ENCODE results near the gene PA2G4.
"Not testable (repeated sequence)": the region's sequence is repeated elsewhere in the genome, so short reads cannot be mapped to it uniquely, and the experiment has no call there.

Gene PA2G4

GRCh38 chr12:56099787-56100186, 4.6 kb upstream of the PA2G4 start:
- no peak for DNase-seq (ENCODE audit: low read depth in 1 of 2, low spot score in 1 of 2)

GRCh38 chr12:56101045-56101444, 3.3 kb upstream of the PA2G4 start:
- no peak for DNase-seq (ENCODE audit: low read depth in 1 of 2, low spot score in 1 of 2)

GRCh38 chr12:56102683-56103065, 1.7 kb upstream of the PA2G4 start:
- no peak for DNase-seq (ENCODE audit: low read depth in 1 of 2, low spot score in 1 of 2)

GRCh38 chr12:56103066-56103711, 1.2 kb upstream of the PA2G4 start:
- no peak for DNase-seq (ENCODE audit: low read depth in 1 of 2, low spot score in 1 of 2)

GRCh38 chr12:56103823-56104108, 593 bp upstream of the PA2G4 start:
- DNase-seq (ENCODE audit: low read depth in 1 of 2, low spot score in 1 of 2), result no peak

GRCh38 chr12:56104815-56105608, 653 bp downstream of the PA2G4 start:
- peak; percentile 23 to 25 for DNase-seq (ENCODE audit: low read depth in 1 of 2, low spot score in 1 of 2)

GRCh38 chr12:56105609-56105902, 1.2 kb downstream of the PA2G4 start:
- DNase-seq (ENCODE audit: low read depth in 1 of 2, low spot score in 1 of 2), result no peak

GRCh38 chr12:56107242-56107641, 2.9 kb downstream of the PA2G4 start:
- no peak for DNase-seq (ENCODE audit: low read depth in 1 of 2, low spot score in 1 of 2)

- no peak for DNase-seq (ENCODE audit: low read depth in 1 of 2, low spot score in 1 of 2)
Measured at GRCh38 chr12:56110571-56110970, 6.2 kb downstream of the PA2G4 start.

GRCh38 chr12:56114084-56114483, 9.7 kb downstream of the PA2G4 start:
- DNase-seq (ENCODE audit: low read depth in 1 of 2, low spot score in 1 of 2), result no peak

GRCh38 chr12:56115329-56115728, 11.0 kb downstream of the PA2G4 start:
- DNase-seq (ENCODE audit: low read depth in 1 of 2, low spot score in 1 of 2), result no peak

- DNase-seq (ENCODE audit: low read depth in 1 of 2, low spot score in 1 of 2), result peak; percentile 91 to 94
Measured at GRCh38 chr12:56116267-56117081, 12.1 kb downstream of the PA2G4 start, which contains the start of gene RPL41. TSS of gene RPL41 (plus strand) at chr12:56116633.

- not testable (repeated sequence) for DNase-seq (ENCODE audit: low read depth in 1 of 2, low spot score in 1 of 2)
Measured at GRCh38 chr12:56117082-56117706, 12.8 kb downstream of the PA2G4 start.

GRCh38 chr12:56117778-56118687, 13.7 kb downstream of the PA2G4 start, which contains the start of gene ZC3H10:
TSS of gene ZC3H10 (plus strand) at chr12:56118266. CDS start at chr12:56120563, 2,297 bp downstream.
- DNase-seq (ENCODE audit: low read depth in 1 of 2, low spot score in 1 of 2), result peak; percentile 93 to 100

- no peak for DNase-seq (ENCODE audit: low read depth in 1 of 2, low spot score in 1 of 2)
Measured at GRCh38 chr12:56118688-56119357, 14.5 kb downstream of the PA2G4 start.

- peak in 1 of 2 donors; percentile 57 for DNase-seq (ENCODE audit: low read depth in 1 of 2, low spot score in 1 of 2)
Measured at GRCh38 chr12:56119361-56119796, 15.0 kb downstream of the PA2G4 start.

- DNase-seq (ENCODE audit: low read depth in 1 of 2, low spot score in 1 of 2), result no peak
Measured at GRCh38 chr12:56120158-56120846, 15.9 kb downstream of the PA2G4 start.

- DNase-seq (ENCODE audit: low read depth in 1 of 2, low spot score in 1 of 2), result no peak
Measured at GRCh38 chr12:56121204-56121870, 17.0 kb downstream of the PA2G4 start.

- no peak for DNase-seq (ENCODE audit: low read depth in 1 of 2, low spot score in 1 of 2)
Measured at GRCh38 chr12:56122637-56123036, 18.3 kb downstream of the PA2G4 start.

Data from activated CD4-positive, alpha-beta T cell treated with anti-CD3 and anti-CD28 coated beads, Interleukin-2, amount 50 U/mL, for 24 hours (primary cell).